Neural cell (in vitro differentiated cells): ENCODE results near the gene PRND.

Source experiments
- EP300 ChIP-seq: fragments of 450-650 bp; conservative IDR thresholded peaks from 2 replicates; pipeline ENCODE4 v1.6.1; 2014; ENCODE audit warnings: antibody characterized with exemption, mild to moderate bottlenecking, moderate library complexity; ENCODE audit not compliant: poor library complexity, severe bottlenecking
- EZH2 ChIP-seq: fragments of 200-600, 300-800 bp; shearing (Covaris generic), sonication (generic); IDR thresholded peaks from 2 replicates; pipeline ENCODE4 v1.6.1; 2014; ENCODE audit warnings: antibody characterized with exemption, low read length, borderline replicate concordance, mild to moderate bottlenecking; ENCODE audit not compliant: insufficient read depth, poor library complexity, severe bottlenecking
- MXI1 ChIP-seq: fragments of 450-650 bp; conservative IDR thresholded peaks from 2 replicates; pipeline ENCODE4 v1.6.1; 2014; ENCODE audit warnings: antibody characterized with exemption, mild to moderate bottlenecking; ENCODE audit not compliant: poor library complexity, severe bottlenecking
- POLR2AphosphoS5 ChIP-seq: IDR thresholded peaks from 2 replicates; pipeline ENCODE4 v1.6.1; 2012
- RAD21 ChIP-seq: fragments of 450-650 bp; conservative IDR thresholded peaks from 2 replicates; pipeline ENCODE4 v1.6.1; 2014; ENCODE audit warnings: antibody characterized with exemption, mild to moderate bottlenecking, moderate library complexity
- SMC3 ChIP-seq: fragments of 450-650 bp; conservative IDR thresholded peaks from 2 replicates; pipeline ENCODE4 v1.6.1; 2014; ENCODE audit warnings: antibody characterized with exemption, mild to moderate bottlenecking, moderate library complexity; ENCODE audit not compliant: poor library complexity
- TAF1 ChIP-seq: IDR thresholded peaks from 2 replicates; pipeline ENCODE4 v1.6.1; 2012; ENCODE audit warnings: low read depth
- TF ChIP-seq, protein P1 (sequence below): fragments of 450-650 bp; IDR thresholded peaks from 2 replicates; pipeline ENCODE4 v1.5.1; 2014; ENCODE audit warnings: antibody characterized with exemption, mild to moderate bottlenecking, moderate library complexity; ENCODE audit not compliant: poor library complexity, severe bottlenecking
- TF ChIP-seq, protein P2 (sequence below): IDR thresholded peaks from 2 replicates; pipeline ENCODE4 v1.6.1; 2012; ENCODE audit warnings: borderline replicate concordance

- TF ChIP-seq, protein P1, sequence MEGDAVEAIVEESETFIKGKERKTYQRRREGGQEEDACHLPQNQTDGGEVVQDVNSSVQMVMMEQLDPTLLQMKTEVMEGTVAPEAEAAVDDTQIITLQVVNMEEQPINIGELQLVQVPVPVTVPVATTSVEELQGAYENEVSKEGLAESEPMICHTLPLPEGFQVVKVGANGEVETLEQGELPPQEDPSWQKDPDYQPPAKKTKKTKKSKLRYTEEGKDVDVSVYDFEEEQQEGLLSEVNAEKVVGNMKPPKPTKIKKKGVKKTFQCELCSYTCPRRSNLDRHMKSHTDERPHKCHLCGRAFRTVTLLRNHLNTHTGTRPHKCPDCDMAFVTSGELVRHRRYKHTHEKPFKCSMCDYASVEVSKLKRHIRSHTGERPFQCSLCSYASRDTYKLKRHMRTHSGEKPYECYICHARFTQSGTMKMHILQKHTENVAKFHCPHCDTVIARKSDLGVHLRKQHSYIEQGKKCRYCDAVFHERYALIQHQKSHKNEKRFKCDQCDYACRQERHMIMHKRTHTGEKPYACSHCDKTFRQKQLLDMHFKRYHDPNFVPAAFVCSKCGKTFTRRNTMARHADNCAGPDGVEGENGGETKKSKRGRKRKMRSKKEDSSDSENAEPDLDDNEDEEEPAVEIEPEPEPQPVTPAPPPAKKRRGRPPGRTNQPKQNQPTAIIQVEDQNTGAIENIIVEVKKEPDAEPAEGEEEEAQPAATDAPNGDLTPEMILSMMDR = no peak
- TF ChIP-seq, protein P2, sequence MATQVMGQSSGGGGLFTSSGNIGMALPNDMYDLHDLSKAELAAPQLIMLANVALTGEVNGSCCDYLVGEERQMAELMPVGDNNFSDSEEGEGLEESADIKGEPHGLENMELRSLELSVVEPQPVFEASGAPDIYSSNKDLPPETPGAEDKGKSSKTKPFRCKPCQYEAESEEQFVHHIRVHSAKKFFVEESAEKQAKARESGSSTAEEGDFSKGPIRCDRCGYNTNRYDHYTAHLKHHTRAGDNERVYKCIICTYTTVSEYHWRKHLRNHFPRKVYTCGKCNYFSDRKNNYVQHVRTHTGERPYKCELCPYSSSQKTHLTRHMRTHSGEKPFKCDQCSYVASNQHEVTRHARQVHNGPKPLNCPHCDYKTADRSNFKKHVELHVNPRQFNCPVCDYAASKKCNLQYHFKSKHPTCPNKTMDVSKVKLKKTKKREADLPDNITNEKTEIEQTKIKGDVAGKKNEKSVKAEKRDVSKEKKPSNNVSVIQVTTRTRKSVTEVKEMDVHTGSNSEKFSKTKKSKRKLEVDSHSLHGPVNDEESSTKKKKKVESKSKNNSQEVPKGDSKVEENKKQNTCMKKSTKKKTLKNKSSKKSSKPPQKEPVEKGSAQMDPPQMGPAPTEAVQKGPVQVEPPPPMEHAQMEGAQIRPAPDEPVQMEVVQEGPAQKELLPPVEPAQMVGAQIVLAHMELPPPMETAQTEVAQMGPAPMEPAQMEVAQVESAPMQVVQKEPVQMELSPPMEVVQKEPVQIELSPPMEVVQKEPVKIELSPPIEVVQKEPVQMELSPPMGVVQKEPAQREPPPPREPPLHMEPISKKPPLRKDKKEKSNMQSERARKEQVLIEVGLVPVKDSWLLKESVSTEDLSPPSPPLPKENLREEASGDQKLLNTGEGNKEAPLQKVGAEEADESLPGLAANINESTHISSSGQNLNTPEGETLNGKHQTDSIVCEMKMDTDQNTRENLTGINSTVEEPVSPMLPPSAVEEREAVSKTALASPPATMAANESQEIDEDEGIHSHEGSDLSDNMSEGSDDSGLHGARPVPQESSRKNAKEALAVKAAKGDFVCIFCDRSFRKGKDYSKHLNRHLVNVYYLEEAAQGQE = no peak
- TF ChIP-seq EZH2 (no peak), TAF1 (no peak), POLR2AphosphoS5 (no peak), EP300 (no peak), RAD21 (no peak), SMC3 (peak; percentile 55), MXI1 (no peak)
These were observed 746 bp upstream of the PRND start for GRCh38 chr20:4720977-4721349.
